HEK293 (cell line): ENCODE measurements around the gene DDX18.

Source experiments
- HOXA7 ChIP-seq: sonication (generic); formaldehyde crosslinking; IDR thresholded peaks from 2 replicates; pipeline ENCODE4 v1.8.1; 2022; ENCODE audit warnings: missing genetic modification reagents, borderline replicate concordance
- HOXC10 ChIP-seq: sonication (generic); formaldehyde crosslinking; IDR thresholded peaks from 2 replicates; pipeline ENCODE4 v1.8.1; 2023; ENCODE audit warnings: mild to moderate bottlenecking, missing genetic modification reagents
- INSM2 ChIP-seq: fragments of 450-650 bp; formaldehyde crosslinking; IDR thresholded peaks from 2 replicates; pipeline ENCODE4 v1.5.1; 2016; ENCODE audit warnings: missing biosample characterization, missing genetic modification characterization
- PRDM1 ChIP-seq: fragments of 450-650 bp; formaldehyde crosslinking; IDR thresholded peaks from 2 replicates; pipeline ENCODE4; 2016; ENCODE audit warnings: missing biosample characterization, missing genetic modification characterization
- SCRT1 ChIP-seq: fragments of 450-650 bp; formaldehyde crosslinking; IDR thresholded peaks from 2 replicates; pipeline ENCODE4 v1.5.1; 2016; ENCODE audit warnings: missing biosample characterization, missing genetic modification characterization, borderline replicate concordance
- TRIM28 ChIP-seq: IDR thresholded peaks from 2 replicates; pipeline ENCODE4 v1.6.1; 2011; ENCODE audit warnings: low read length, control low read depth, borderline replicate concordance
- WT1 ChIP-seq: fragments of 450-650 bp; formaldehyde crosslinking; IDR thresholded peaks from 2 replicates; pipeline ENCODE4 v1.5.1; 2016; ENCODE audit warnings: missing biosample characterization, missing genetic modification characterization
- YY2 ChIP-seq: fragments of 450-650 bp; formaldehyde crosslinking; IDR thresholded peaks from 2 replicates; pipeline ENCODE4 v1.5.1; 2016; ENCODE audit warnings: missing biosample characterization, missing genetic modification characterization
- ZBTB26 ChIP-seq: fragments of 450-650 bp; formaldehyde crosslinking; optimal IDR thresholded peaks from 2 replicates; pipeline ENCODE3; 2016; ENCODE audit warnings: missing biosample characterization, mild to moderate bottlenecking, missing genetic modification characterization
- ZBTB7A ChIP-seq: fragments of 450-650 bp; formaldehyde crosslinking; IDR thresholded peaks from 2 replicates; pipeline ENCODE4 v1.5.1; 2016; ENCODE audit warnings: low read depth, missing biosample characterization, missing genetic modification characterization
- ZFP3 ChIP-seq: fragments of 450-650 bp; formaldehyde crosslinking; IDR thresholded peaks from 2 replicates; pipeline ENCODE4 v1.5.1; 2016; ENCODE audit warnings: low read depth, missing biosample characterization, missing genetic modification characterization
- ZNF10 ChIP-seq: fragments of 450-650 bp; formaldehyde crosslinking; IDR thresholded peaks from 2 replicates; pipeline ENCODE4 v1.5.1; 2017; ENCODE audit warnings: missing biosample characterization, missing genetic modification characterization
- ZNF132 ChIP-seq: fragments of 450-650 bp; formaldehyde crosslinking; IDR thresholded peaks from 2 replicates; pipeline ENCODE4 v1.5.1; 2017; ENCODE audit warnings: missing biosample characterization, missing genetic modification characterization, borderline replicate concordance
- ZNF157 ChIP-seq: fragments of 450-650 bp; formaldehyde crosslinking; IDR thresholded peaks from 2 replicates; pipeline ENCODE4 v1.5.1; 2016; ENCODE audit warnings: missing biosample characterization, missing genetic modification characterization
- ZNF223 ChIP-seq: fragments of 450-650 bp; formaldehyde crosslinking; IDR thresholded peaks from 2 replicates; pipeline ENCODE4 v1.5.1; 2016; ENCODE audit warnings: missing biosample characterization, missing genetic modification characterization
- ZNF24 ChIP-seq: fragments of 450-650 bp; formaldehyde crosslinking; IDR thresholded peaks from 2 replicates; pipeline ENCODE4 v1.5.1; 2016; ENCODE audit warnings: missing biosample characterization, missing genetic modification characterization
- ZNF248 ChIP-seq: fragments of 450-650 bp; formaldehyde crosslinking; IDR thresholded peaks from 2 replicates; pipeline ENCODE4 v1.5.1; 2017; ENCODE audit warnings: missing biosample characterization, missing genetic modification characterization
- ZNF324 ChIP-seq: fragments of 450-650 bp; formaldehyde crosslinking; IDR thresholded peaks from 2 replicates; pipeline ENCODE4 v1.5.1; 2016; ENCODE audit warnings: missing biosample characterization, missing genetic modification characterization
- ZNF341 ChIP-seq: fragments of 450-650 bp; formaldehyde crosslinking; IDR thresholded peaks from 2 replicates; pipeline ENCODE4; 2016; ENCODE audit warnings: low read depth, missing biosample characterization, missing genetic modification characterization
- ZNF404 ChIP-seq: fragments of 450-650 bp; formaldehyde crosslinking; IDR thresholded peaks from 2 replicates; pipeline ENCODE4 v1.5.1; 2017; ENCODE audit warnings: missing biosample characterization, missing genetic modification characterization
- ZNF423 ChIP-seq: fragments of 450-650 bp; formaldehyde crosslinking; IDR thresholded peaks from 2 replicates; pipeline ENCODE4 v1.5.1; 2016; ENCODE audit warnings: missing biosample characterization, missing genetic modification characterization
- ZNF510 ChIP-seq: fragments of 450-650 bp; formaldehyde crosslinking; IDR thresholded peaks from 2 replicates; pipeline ENCODE4 v1.5.1; 2018; ENCODE audit warnings: mild to moderate bottlenecking, missing genetic modification characterization, missing biosample characterization; ENCODE audit not compliant: insufficient replicate concordance
- ZNF549 ChIP-seq: fragments of 450-650 bp; IDR thresholded peaks from 2 replicates; pipeline ENCODE4 v1.5.1; 2018; ENCODE audit warnings: missing biosample characterization, missing genetic modification characterization, mild to moderate bottlenecking, inconsistent platforms, moderate library complexity
- ZNF561 ChIP-seq: fragments of 450-650 bp; IDR thresholded peaks from 2 replicates; pipeline ENCODE4 v1.5.1; 2018; ENCODE audit warnings: missing biosample characterization, missing genetic modification characterization, borderline replicate concordance
- ZNF580 ChIP-seq: fragments of 450-650 bp; formaldehyde crosslinking; IDR thresholded peaks from 2 replicates; pipeline ENCODE4 v1.5.1; 2016; ENCODE audit warnings: missing biosample characterization, missing genetic modification characterization
- ZNF596 ChIP-seq: fragments of 450-650 bp; IDR thresholded peaks from 2 replicates; pipeline ENCODE4 v1.5.0; 2018; ENCODE audit warnings: missing biosample characterization, mild to moderate bottlenecking, missing genetic modification characterization, moderate library complexity
- ZNF624 ChIP-seq: fragments of 450-650 bp; formaldehyde crosslinking; IDR thresholded peaks from 2 replicates; pipeline ENCODE4 v1.5.1; 2017; ENCODE audit warnings: missing biosample characterization, missing genetic modification characterization
- ZNF670 ChIP-seq: fragments of 450-650 bp; formaldehyde crosslinking; IDR thresholded peaks from 2 replicates; pipeline ENCODE4 v1.5.1; 2016; ENCODE audit warnings: missing biosample characterization, missing genetic modification characterization, low read depth
- ZNF76 ChIP-seq: fragments of 450-650 bp; formaldehyde crosslinking; IDR thresholded peaks from 2 replicates; pipeline ENCODE4; 2016; ENCODE audit warnings: low read depth, missing biosample characterization, missing genetic modification characterization, borderline replicate concordance
- ZNF776 ChIP-seq: fragments of 450-650 bp; formaldehyde crosslinking; IDR thresholded peaks from 2 replicates; pipeline ENCODE4 v1.5.0; 2017; ENCODE audit warnings: missing biosample characterization, missing genetic modification characterization, borderline replicate concordance
- TF ChIP-seq, protein P1 (sequence below): sonication (generic); formaldehyde crosslinking; IDR thresholded peaks from 2 replicates; pipeline ENCODE4 v1.8.1; 2022; ENCODE audit warnings: mild to moderate bottlenecking, moderate library complexity, missing genetic modification reagents
- TF ChIP-seq, protein P2 (sequence below): fragments of 450-650 bp; formaldehyde crosslinking; IDR thresholded peaks from 2 replicates; pipeline ENCODE4 v1.5.0; 2017; ENCODE audit warnings: missing biosample characterization, missing genetic modification characterization, borderline replicate concordance
- TF ChIP-seq, protein P3 (sequence below): fragments of 450-650 bp; IDR thresholded peaks from 2 replicates; pipeline ENCODE4 v1.5.1; 2018; ENCODE audit warnings: missing biosample characterization, missing genetic modification characterization

Gene DDX18

DNA sequence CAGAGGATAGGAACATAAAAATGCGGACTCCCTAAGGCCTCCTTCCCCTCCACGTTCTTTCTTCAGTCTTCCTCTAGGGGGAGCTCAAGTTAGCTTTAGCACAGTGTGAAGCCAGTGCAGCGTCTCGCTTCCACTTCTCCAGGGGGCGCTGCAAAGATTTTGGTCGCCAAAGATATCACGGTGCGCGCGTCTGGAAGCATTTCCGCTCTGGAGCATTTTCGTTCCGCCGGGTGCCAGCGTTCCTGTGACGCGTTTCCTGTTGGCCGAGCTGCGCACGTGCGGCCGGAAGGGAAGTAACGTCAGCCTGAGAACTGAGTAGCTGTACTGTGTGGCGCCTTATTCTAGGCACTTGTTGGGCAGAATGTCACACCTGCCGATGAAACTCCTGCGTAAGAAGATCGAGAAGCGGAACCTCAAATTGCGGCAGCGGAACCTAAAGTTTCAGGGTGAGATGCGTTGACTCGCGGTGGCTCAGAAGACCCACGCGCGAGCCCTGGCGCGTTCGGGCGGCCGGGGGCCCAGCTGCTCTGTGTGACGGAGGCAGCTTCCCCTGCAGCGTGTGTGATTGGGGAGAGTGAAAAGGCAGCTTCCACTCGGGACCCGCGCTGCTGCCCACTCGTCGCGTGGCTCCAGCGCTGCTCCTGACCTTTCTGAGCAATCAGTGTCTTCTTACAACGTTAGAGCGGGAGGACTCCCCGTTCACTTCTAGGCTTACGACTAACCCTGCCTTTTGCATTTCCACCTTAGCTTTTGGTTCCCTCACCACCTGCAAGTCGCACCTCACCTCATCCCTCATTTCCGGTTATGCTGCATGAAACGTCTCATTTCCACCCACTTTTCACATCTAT lies at the start of gene DDX18 (continued):
- TF ChIP-seq, protein P1, sequence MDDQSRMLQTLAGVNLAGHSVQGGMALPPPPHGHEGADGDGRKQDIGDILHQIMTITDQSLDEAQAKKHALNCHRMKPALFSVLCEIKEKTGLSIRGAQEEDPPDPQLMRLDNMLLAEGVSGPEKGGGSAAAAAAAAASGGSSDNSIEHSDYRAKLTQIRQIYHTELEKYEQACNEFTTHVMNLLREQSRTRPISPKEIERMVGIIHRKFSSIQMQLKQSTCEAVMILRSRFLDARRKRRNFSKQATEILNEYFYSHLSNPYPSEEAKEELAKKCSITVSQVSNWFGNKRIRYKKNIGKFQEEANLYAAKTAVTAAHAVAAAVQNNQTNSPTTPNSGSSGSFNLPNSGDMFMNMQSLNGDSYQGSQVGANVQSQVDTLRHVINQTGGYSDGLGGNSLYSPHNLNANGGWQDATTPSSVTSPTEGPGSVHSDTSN = no peak
- TF ChIP-seq INSM2 (tag by site-specific recombination) = peak; percentile 68
- TF ChIP-seq ZNF670 (tag by site-specific recombination) = no peak
- no peak for TF ChIP-seq WT1 (tag by site-specific recombination)
- peak; percentile 86; the same call in 1 of the 2 replicates for TF ChIP-seq TRIM28
- no peak for TF ChIP-seq ZNF157 (tag by site-specific recombination)
- TF ChIP-seq ZNF223 = no peak
- no peak for TF ChIP-seq ZNF624 (tag by site-specific recombination)
- no peak for TF ChIP-seq HOXA7
- TF ChIP-seq, protein P2, sequence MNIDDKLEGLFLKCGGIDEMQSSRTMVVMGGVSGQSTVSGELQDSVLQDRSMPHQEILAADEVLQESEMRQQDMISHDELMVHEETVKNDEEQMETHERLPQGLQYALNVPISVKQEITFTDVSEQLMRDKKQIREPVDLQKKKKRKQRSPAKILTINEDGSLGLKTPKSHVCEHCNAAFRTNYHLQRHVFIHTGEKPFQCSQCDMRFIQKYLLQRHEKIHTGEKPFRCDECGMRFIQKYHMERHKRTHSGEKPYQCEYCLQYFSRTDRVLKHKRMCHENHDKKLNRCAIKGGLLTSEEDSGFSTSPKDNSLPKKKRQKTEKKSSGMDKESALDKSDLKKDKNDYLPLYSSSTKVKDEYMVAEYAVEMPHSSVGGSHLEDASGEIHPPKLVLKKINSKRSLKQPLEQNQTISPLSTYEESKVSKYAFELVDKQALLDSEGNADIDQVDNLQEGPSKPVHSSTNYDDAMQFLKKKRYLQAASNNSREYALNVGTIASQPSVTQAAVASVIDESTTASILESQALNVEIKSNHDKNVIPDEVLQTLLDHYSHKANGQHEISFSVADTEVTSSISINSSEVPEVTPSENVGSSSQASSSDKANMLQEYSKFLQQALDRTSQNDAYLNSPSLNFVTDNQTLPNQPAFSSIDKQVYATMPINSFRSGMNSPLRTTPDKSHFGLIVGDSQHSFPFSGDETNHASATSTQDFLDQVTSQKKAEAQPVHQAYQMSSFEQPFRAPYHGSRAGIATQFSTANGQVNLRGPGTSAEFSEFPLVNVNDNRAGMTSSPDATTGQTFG (tag by site-specific recombination) = no peak
- TF ChIP-seq ZNF561 = peak; percentile 64; the same call in 1 of the 2 replicates
- TF ChIP-seq ZNF76 (tag by site-specific recombination) = no peak
- peak; percentile 64; the same call in 1 of the 2 replicates for TF ChIP-seq SCRT1
- no peak for TF ChIP-seq ZNF549 (tag by site-specific recombination)
- no peak for TF ChIP-seq PRDM1 (tag by site-specific recombination)
- no peak for TF ChIP-seq ZNF132
- no peak for TF ChIP-seq ZBTB7A (tag by site-specific recombination)
- TF ChIP-seq YY2 (tag by site-specific recombination) = no peak
- no peak for TF ChIP-seq ZNF510
- TF ChIP-seq HOXC10 (CRISPR knock-in tag) = no peak
- peak; percentile 79 for TF ChIP-seq ZBTB26 (tag by site-specific recombination)
- TF ChIP-seq ZNF596 = no peak
- TF ChIP-seq ZNF776 (tag by site-specific recombination) = no peak
- TF ChIP-seq ZNF423 = no peak
- no peak for TF ChIP-seq ZNF341 (tag by site-specific recombination)
- TF ChIP-seq, protein P3, sequence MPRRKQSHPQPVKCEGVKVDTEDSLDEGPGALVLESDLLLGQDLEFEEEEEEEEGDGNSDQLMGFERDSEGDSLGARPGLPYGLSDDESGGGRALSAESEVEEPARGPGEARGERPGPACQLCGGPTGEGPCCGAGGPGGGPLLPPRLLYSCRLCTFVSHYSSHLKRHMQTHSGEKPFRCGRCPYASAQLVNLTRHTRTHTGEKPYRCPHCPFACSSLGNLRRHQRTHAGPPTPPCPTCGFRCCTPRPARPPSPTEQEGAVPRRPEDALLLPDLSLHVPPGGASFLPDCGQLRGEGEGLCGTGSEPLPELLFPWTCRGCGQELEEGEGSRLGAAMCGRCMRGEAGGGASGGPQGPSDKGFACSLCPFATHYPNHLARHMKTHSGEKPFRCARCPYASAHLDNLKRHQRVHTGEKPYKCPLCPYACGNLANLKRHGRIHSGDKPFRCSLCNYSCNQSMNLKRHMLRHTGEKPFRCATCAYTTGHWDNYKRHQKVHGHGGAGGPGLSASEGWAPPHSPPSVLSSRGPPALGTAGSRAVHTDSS (tag by site-specific recombination) = no peak
- no peak for TF ChIP-seq ZNF404 (tag by site-specific recombination)
- no peak for TF ChIP-seq ZNF248 (tag by site-specific recombination)
- TF ChIP-seq ZNF580 (tag by site-specific recombination) = no peak
- peak; percentile 63; the same call in 1 of the 2 replicates for TF ChIP-seq ZNF324 (tag by site-specific recombination)
- no peak for TF ChIP-seq ZNF24 (tag by site-specific recombination)
- TF ChIP-seq ZNF10 (tag by site-specific recombination) = no peak
- TF ChIP-seq ZFP3 (tag by site-specific recombination) = no peak
